GM13977 (cell line): Measurements from ENCODE around the gene MS4A6E.

Source experiments
- DNase-seq: peaks from one replicate; pipeline ENCODE4 v3.0.0; 2012; ENCODE audit warnings: low spot score
- in situ Hi-C: fragments of 300-500 bp; cut with MboI; formaldehyde crosslinking; loops from one replicate; pipeline ENCODE4 v1.12.0; 2022; ENCODE audit warnings: low sequenced_read_pairs, low pct_unique_long_range_greater_than_20kb, mixed read lengths, inconsistent platforms; ENCODE audit not compliant: unreplicated experiment
- TF ChIP-seq, protein P1 (sequence below): IDR thresholded peaks from 2 replicates; pipeline ENCODE4 v1.5.1; 2012; ENCODE audit warnings: mild to moderate bottlenecking, control low read depth; ENCODE audit not compliant: insufficient read depth; ENCODE audit errors: extremely low read depth, missing control alignments

MS4A6E gene

GRCh38 chr11:60332846-60333245 lies 5.8 kb downstream of the MS4A6E start:
- no peak for DNase-seq
- in situ Hi-C loops: no loop called here
- TF ChIP-seq, protein P1, sequence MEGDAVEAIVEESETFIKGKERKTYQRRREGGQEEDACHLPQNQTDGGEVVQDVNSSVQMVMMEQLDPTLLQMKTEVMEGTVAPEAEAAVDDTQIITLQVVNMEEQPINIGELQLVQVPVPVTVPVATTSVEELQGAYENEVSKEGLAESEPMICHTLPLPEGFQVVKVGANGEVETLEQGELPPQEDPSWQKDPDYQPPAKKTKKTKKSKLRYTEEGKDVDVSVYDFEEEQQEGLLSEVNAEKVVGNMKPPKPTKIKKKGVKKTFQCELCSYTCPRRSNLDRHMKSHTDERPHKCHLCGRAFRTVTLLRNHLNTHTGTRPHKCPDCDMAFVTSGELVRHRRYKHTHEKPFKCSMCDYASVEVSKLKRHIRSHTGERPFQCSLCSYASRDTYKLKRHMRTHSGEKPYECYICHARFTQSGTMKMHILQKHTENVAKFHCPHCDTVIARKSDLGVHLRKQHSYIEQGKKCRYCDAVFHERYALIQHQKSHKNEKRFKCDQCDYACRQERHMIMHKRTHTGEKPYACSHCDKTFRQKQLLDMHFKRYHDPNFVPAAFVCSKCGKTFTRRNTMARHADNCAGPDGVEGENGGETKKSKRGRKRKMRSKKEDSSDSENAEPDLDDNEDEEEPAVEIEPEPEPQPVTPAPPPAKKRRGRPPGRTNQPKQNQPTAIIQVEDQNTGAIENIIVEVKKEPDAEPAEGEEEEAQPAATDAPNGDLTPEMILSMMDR: no peak

- in situ Hi-C loops: no loop called here
- peak; percentile 57 for DNase-seq
- TF ChIP-seq, protein P1: peak; percentile 72
Observed at GRCh38 chr11:60334005-60334620, 7.1 kb downstream of the MS4A6E start.

DNA sequence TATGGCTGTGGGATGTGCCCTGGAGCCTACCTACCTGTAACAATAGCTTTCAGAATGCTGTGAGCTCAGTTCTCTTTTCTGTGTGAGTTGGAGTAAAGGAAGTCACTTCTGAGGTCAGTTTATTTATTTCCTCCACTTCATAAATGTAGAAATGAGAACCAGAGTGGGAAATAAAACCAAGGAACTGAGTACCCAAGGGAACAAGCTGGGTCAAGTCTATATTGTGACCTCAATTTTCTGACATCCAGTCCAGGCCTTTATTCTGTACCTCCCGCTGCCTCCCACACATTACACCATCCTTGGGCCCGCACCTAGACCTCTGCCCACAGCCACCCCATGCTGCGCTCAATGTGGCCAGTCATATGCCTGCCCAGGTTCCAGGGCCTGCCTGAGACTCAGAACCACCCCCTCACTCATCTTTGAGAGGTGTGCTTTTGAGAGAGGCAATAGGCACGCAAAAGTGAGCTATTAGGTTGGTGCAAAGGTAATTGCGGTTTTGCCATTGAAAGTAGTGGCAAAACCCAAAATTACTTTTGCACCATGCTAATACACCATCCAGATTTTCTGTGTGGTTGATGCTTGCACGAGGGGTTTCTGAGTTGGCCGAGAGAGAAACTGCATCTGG lies 9.8 kb downstream of the MS4A6E start:
- in situ Hi-C loops: no loop called here

DNA sequence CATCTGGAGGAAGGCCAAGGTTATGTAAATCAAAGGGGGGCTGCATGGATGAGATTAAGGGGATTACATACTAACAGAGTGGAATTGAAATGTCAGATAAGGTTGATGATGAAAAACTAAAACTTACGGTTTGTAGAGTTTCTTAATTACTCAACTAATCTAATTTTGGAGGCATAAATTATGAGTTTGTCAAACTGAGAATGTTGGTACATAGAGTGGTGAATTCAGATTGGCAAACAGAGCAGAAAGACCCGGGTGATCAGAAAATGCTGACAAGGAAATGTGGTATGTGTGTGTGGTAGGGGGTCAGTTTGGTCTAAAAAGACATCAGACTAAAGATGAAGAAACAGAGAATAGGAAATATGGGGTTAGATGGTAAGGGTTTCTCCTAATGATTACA lies 11.0 kb downstream of the MS4A6E start:
- TF ChIP-seq, protein P1: no peak
- in situ Hi-C loops: no loop called here

More for the DNA sequence above, 9.8 kb downstream of the MS4A6E start:
- DNase-seq: no peak
- TF ChIP-seq, protein P1: no peak

GRCh38 chr11:60339356-60339755 lies 12.3 kb downstream of the MS4A6E start:
- TF ChIP-seq, protein P1: no peak
- DNase-seq: no peak
- in situ Hi-C loops: no loop called here

More for the DNA sequence above, 11.0 kb downstream of the MS4A6E start:
- DNase-seq: no peak

DNA sequence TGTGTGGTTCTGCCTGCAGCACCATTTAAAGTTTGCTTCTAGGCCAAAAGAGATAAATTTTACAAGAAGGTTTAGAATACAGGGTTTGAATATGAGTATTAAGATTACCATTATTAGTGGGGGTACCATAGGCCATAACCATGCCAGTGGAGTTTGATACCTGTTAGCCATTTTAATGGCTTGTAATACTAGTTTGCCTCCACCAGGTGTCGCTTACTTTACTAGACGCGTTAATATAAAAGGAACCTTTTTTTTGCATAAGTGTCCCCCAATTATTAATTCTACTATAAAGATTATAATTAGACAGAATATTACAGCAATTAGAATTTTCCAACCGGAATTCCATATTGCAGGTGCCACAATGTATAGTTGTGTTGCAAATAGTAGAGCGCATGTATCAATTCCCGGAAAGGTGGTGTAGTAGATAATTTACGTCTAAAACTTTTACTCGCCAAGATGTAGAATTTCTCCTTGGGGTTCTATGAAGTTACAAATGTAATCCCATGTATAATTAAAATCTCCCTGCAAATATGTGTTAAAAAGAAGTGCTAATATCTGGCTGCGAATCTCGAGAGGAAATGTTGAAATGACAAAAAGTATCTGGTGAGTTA lies 16.1 kb downstream of the MS4A6E start:
- TF ChIP-seq, protein P1: peak; percentile 61
- in situ Hi-C loops: loop anchor here (10.0 kb wide), 2 partner anchors 78 to 292 kb away; no protein-coding TSS in a partner anchor
- no peak for DNase-seq
